Activated CD8-positive, alpha-beta T cell treated with anti-CD3 and anti-CD28 coated beads for 36 hours (primary cell): ENCODE measurements around the gene UCK1. TPM values are rescaled to one million over a fixed set of nuclear protein-coding genes. Genes with fewer than 3 reads are reported as not detected.
A peak's percentile ranks its signal among the peaks of the same experiment; 100 is the strongest.

ENCODE experiments used
- ATAC-seq: fragments of 200-7000 bp; cut with Tn5 transposase; one replicate; pipeline ENCODE4 v1.10.0; 2021; ENCODE audit warnings: mild to moderate bottlenecking, moderate library complexity
- CTCF ChIA-PET: fragments of 350-600 bp; sonication (Branson Sonifier 250); formaldehyde crosslinking; loops from one replicate; lab custom pipeline; 2021; ENCODE audit warnings: antibody characterized with exemption; lab: Charles Lee
- POLR2A ChIA-PET: fragments of 350-600 bp; sonication (Branson Sonifier 250); formaldehyde crosslinking; loops from one replicate; lab custom pipeline; 2021; ENCODE audit warnings: antibody characterized with exemption; lab: Charles Lee
- DNase-seq: peaks from one replicate; pipeline ENCODE4 v3.0.0-alpha.2; 2020
- H3K27ac Mint-ChIP-seq: one replicate; pipeline ENCODE4 v1.8.0; 2021; ENCODE audit warnings: mild to moderate bottlenecking, mixed read lengths
- H3K27me3 Mint-ChIP-seq: one replicate; pipeline ENCODE4 v1.8.0; 2021; ENCODE audit warnings: mixed read lengths
- H3K36me3 Mint-ChIP-seq: one replicate; pipeline ENCODE4 v1.8.0; 2021; ENCODE audit warnings: low read depth, mixed read lengths
- H3K4me1 Mint-ChIP-seq: one replicate; pipeline ENCODE4 v1.8.0; 2021; ENCODE audit warnings: low read depth, mixed read lengths
- H3K4me3 Mint-ChIP-seq: one replicate; pipeline ENCODE4 v1.8.0; 2021; ENCODE audit warnings: mild to moderate bottlenecking, moderate library complexity, mixed read lengths
- H3K9me3 Mint-ChIP-seq: one replicate; pipeline ENCODE4 v1.8.0; 2021; ENCODE audit warnings: mixed read lengths
- CTCF ChIP-seq: fragments of 200-600 bp; IDR thresholded peaks from one replicate; pipeline ENCODE4 v1.8.0; 2022; ENCODE audit warnings: antibody characterized with exemption, mild to moderate bottlenecking
- intact Hi-C: fragments of 100-400 bp; cut with micrococcal nuclease; formaldehyde crosslinking; loops from one replicate; pipeline ENCODE4 v1.10.0; 2022
- total RNA-seq, 2 experiments: library from RNA; stranded (reverse); gene quantifications; one replicate each; pipeline ENCODE4 v1.2.3, GENCODE V29; 2021

The UCK1 gene
- total RNA-seq, 2 experiments from 2014 or later = 16.7 to 22.1 TPM

- POLR2A ChIA-PET = no interaction called here
- Mint-ChIP-seq H3K4me3 (peak overlapping the region; percentile 40), H3K36me3 (peaks cover 13% of the 10 kb centered on the region), H3K27ac (no peak overlapping the region), H3K4me1 (peaks cover 9% of the 10 kb centered on the region), H3K9me3 (no peaks in the 10 kb centered on the region), H3K27me3 (no peaks in the 10 kb centered on the region)
- no peak for TF ChIP-seq CTCF
- CTCF ChIA-PET = no interaction called here
- DNase-seq (no peak), ATAC-seq (no peak)
- intact Hi-C loops = no loop called here
Observed at GRCh38 chr9:131528186-131528585, 2.9 kb downstream of the UCK1 start.

DNA sequence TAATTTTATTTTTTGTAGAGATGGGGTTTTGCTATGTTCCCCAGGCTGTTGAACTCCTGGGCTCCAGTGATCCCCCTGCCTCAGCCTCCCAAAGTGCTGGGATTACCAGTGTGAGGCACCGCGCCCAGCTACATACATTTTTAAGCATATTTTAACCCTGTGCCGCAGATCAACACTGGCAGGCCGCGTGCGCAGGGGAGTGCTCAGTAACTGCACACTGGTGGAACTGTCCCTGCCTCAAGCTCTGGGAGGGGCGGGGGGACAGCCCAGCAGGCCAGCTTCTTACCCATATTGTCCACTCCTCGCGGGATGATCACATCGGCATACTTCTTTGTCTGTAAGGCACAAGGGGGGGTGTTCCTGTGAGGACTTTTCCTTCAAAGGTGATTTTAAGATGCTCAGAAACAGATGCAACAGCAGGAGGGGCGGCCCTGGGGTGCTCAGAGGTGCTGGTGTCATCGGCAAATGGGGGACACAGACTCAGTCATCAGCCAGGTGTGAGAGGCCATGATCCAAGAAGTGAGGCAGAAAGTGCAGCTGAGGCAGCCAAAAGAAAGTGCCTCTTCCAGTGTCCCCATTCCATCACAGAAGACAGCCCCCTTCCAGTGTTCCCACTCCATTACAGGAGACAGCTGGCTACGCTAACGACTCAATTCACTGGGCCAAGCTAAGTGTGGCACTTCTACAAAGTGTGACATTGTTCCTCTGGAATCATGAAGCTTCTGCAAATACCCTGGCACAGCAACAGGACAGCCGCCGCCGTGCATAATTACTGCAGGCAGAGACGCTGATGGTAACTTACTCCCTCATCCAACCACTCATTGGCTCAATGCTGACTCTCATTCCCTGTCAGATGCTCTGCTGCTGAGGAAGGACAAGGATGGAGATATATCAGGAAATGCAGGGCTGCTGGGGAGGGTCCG lies 5.2 kb downstream of the UCK1 start:
- ATAC-seq (no peak), DNase-seq (no peak)
- intact Hi-C loops = no loop called here
- POLR2A ChIA-PET = interaction anchor here (0.6 to 2.1 kb wide), 3 partner anchors 13 to 1094 kb away, joined by 3 to 4 read pairs (median 3); no protein-coding TSS in a partner anchor
- H3K27me3 Mint-ChIP-seq = no peaks in the 10 kb centered on the region
- H3K4me3 Mint-ChIP-seq = no peak overlapping the region
- H3K36me3 Mint-ChIP-seq = peaks cover 16% of the 10 kb centered on the region
- no peak for TF ChIP-seq CTCF
- CTCF ChIA-PET = no interaction called here
- H3K27ac Mint-ChIP-seq = no peak overlapping the region
- no peaks in the 10 kb centered on the region for H3K9me3 Mint-ChIP-seq
- H3K4me1 Mint-ChIP-seq = peaks cover 9% of the 10 kb centered on the region

DNA sequence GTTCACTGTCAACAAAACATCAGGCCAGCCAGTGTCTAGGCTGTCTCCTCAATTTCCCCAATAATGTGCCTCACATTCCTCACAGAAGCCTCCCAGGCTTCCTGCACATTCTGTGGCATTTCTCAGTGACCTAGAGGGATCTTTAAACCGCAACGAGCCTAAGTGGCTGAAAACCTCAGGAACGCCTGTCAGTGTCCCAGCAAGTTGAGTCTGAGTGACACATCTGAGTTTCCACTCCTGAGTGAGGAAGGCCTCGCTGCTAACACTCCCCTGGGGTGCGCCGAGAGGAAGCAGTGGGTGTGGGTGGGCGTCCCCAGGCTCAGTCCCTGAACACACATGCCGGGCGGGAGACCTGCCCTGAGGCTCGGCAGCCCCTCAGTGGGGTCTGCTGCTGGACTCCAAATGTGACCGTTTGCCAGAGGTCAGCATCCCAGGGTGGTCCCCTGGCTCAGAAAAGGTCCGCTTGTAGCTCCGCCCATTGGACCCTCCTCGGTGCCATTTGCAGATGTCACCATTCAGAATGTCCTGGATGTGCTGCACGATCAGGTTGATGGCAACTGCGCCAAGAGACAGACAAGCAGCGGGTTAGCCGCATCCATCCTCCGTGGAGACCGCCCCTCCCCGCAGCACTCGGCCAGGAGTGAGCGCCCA lies 6.3 kb downstream of the UCK1 start:
- Mint-ChIP-seq H3K4me3 (no peak overlapping the region), H3K36me3 (peaks cover 19% of the 10 kb centered on the region), H3K9me3 (no peaks in the 10 kb centered on the region), H3K27ac (peak overlapping the region; percentile 57), H3K4me1 (peaks cover 3% of the 10 kb centered on the region), H3K27me3 (no peaks in the 10 kb centered on the region)
- POLR2A ChIA-PET = interaction anchor here (2.1 kb wide), 1 partner anchor 12 kb away, joined by 4 read pairs; no protein-coding TSS in a partner anchor
- CTCF ChIA-PET = no interaction called here
- ATAC-seq (no peak), DNase-seq (no peak)
- intact Hi-C loops = no loop called here
- TF ChIP-seq CTCF = no peak

- TF ChIP-seq CTCF = no peak
- Mint-ChIP-seq H3K9me3 (no peaks in the 10 kb centered on the region), H3K4me3 (no peak overlapping the region), H3K27ac (peak overlapping the region; percentile 57), H3K36me3 (peaks cover 21% of the 10 kb centered on the region), H3K27me3 (no peaks in the 10 kb centered on the region), H3K4me1 (peaks cover 2% of the 10 kb centered on the region)
- ATAC-seq (no peak), DNase-seq (no peak)
- ChIA-PET CTCF (no interaction called here), POLR2A (interaction anchor here (1.1 to 1.4 kb wide), 2 partner anchors 23 to 234 kb away, joined by 3 to 4 read pairs; partner anchors contain the start of gene PLPP7)
- intact Hi-C loops = no loop called here
Observed at GRCh38 chr9:131523451-131524435, 7.3 kb downstream of the UCK1 start.
